Naive thymus-derived CD4-positive, alpha-beta T cell (primary cell): ENCODE measurements around the gene RASA4B. TPM values are rescaled to one million over a fixed set of nuclear protein-coding genes. Genes with fewer than 3 reads are reported as not detected.
A peak's percentile ranks its signal among the peaks of the same experiment; 100 is the strongest.
"Not testable (repeated sequence)": the region's sequence is repeated elsewhere in the genome, so short reads cannot be mapped to it uniquely, and the experiment has no call there.

Experiments used
- ATAC-seq: fragments of 150-1000 bp; cut with Tn5 transposase; 2 replicates; pipeline ENCODE4 v1.10.0; 2021; ENCODE audit warnings: mild to moderate bottlenecking, moderate library complexity
- CTCF ChIA-PET: fragments of 350-600 bp; sonication (Branson Sonifier 250); formaldehyde crosslinking; loops from one replicate; lab custom pipeline; 2021; ENCODE audit warnings: antibody characterized with exemption; lab: Charles Lee
- POLR2A ChIA-PET: fragments of 350-600 bp; sonication (Branson Sonifier 250); formaldehyde crosslinking; loops from one replicate; lab custom pipeline; 2021; ENCODE audit warnings: antibody characterized with exemption, inconsistent platforms; lab: Charles Lee
- DNase-seq, 9 donors: peaks; one replicate each; pipeline versions ENCODE4 v3.0.0 to v3.0.0-alpha.2; 2020 to 2022; ENCODE audit warnings: mixed read lengths in 1 of 9
- H3K27ac ChIP-seq: one replicate; pipeline ENCODE4 v1.7.0; 2013; ENCODE audit warnings: mild to moderate bottlenecking, low read depth, low read length, moderate library complexity
- H3K27me3 ChIP-seq, 2 donors: one replicate each; pipeline ENCODE4 v1.7.0; 2013; ENCODE audit warnings: low read length in 2 of 2, mild to moderate bottlenecking in 2 of 2, moderate library complexity in 2 of 2; ENCODE audit not compliant: control insufficient read depth in 2 of 2, insufficient read depth in 2 of 2
- H3K36me3 ChIP-seq, 3 experiments: 1 replicate in 2 of 3; 2 replicates in 1 of 3; pipeline ENCODE4 v1.7.0; 2013; ENCODE audit warnings: low read length in 3 of 3, mild to moderate bottlenecking in 3 of 3, moderate library complexity in 1 of 3; ENCODE audit not compliant: insufficient read depth in 3 of 3, control insufficient read depth in 2 of 3
- H3K4me1 ChIP-seq, 2 donors: one replicate each; pipeline ENCODE4 v1.7.0; 2013; ENCODE audit warnings: low read length in 2 of 2, mild to moderate bottlenecking in 2 of 2, moderate library complexity in 1 of 2; ENCODE audit not compliant: control insufficient read depth in 2 of 2, insufficient read depth in 2 of 2
- H3K4me3 ChIP-seq: 2 replicates; pipeline ENCODE4 v1.7.0; 2013; ENCODE audit warnings: mild to moderate bottlenecking, low read length
- H3K9me3 ChIP-seq, 3 experiments: 1 replicate in 2 of 3; 2 replicates in 1 of 3; pipeline ENCODE4 v1.7.0; 2013; ENCODE audit warnings: low read length in 3 of 3; ENCODE audit not compliant: control insufficient read depth in 2 of 3
- H3K27ac Mint-ChIP-seq, 9 donors: one replicate each; pipeline ENCODE4 v1.8.0; 2020 to 2022; ENCODE audit warnings: mixed read lengths in 9 of 9, mild to moderate bottlenecking in 8 of 9, moderate library complexity in 5 of 9, inconsistent platforms in 2 of 9
- H3K27me3 Mint-ChIP-seq, 5 donors: one replicate each; pipeline ENCODE4 v1.8.0; 2021 to 2022; ENCODE audit warnings: mixed read lengths in 5 of 5, mild to moderate bottlenecking in 1 of 5
- H3K36me3 Mint-ChIP-seq, 5 donors: one replicate each; pipeline ENCODE4 v1.8.0; 2020 to 2022; ENCODE audit warnings: mixed read lengths in 5 of 5, mild to moderate bottlenecking in 3 of 5, inconsistent platforms in 1 of 5
- H3K4me1 Mint-ChIP-seq, 7 donors: one replicate each; pipeline ENCODE4 v1.8.0; 2020 to 2022; ENCODE audit warnings: mixed read lengths in 7 of 7, mild to moderate bottlenecking in 3 of 7, inconsistent platforms in 1 of 7
- H3K4me3 Mint-ChIP-seq, 10 donors: one replicate each; pipeline ENCODE4 v1.8.0; 2020 to 2022; ENCODE audit warnings: mild to moderate bottlenecking in 10 of 10, mixed read lengths in 10 of 10, moderate library complexity in 6 of 10, inconsistent platforms in 2 of 10
- H3K9me3 Mint-ChIP-seq, 11 donors: one replicate each; pipeline ENCODE4 v1.8.0; 2020 to 2022; ENCODE audit warnings: mixed read lengths in 11 of 11, mild to moderate bottlenecking in 4 of 11, inconsistent platforms in 1 of 11, moderate library complexity in 1 of 11
- intact Hi-C, 2 donors: fragments of 100-400 bp; cut with micrococcal nuclease; formaldehyde crosslinking; loops; one replicate each; pipeline ENCODE4 v1.15.1; 2023
- polyA plus RNA-seq, 2 donors: library from polyadenylated mRNA; unstranded; fragments of 300-500 nt; fragmentation: Illumina TruSeq; gene quantifications; one replicate each; pipeline ENCODE4 v1.2.3, GENCODE V29; 2021
- total RNA-seq, 6 experiments: library from RNA in 5 of 6; stranded (reverse) in 5 of 6; gene quantifications; 1 replicate in 5 of 6; 2 replicates in 1 of 6; pipeline ENCODE4 v1.2.3 and lab custom pipeline; 2021 to 2026

RASA4B gene
- total and polyA plus RNA-seq, 7 experiments from 2014 or later, result 11.3 to 36.3 (median 22.2) TPM

DNA sequence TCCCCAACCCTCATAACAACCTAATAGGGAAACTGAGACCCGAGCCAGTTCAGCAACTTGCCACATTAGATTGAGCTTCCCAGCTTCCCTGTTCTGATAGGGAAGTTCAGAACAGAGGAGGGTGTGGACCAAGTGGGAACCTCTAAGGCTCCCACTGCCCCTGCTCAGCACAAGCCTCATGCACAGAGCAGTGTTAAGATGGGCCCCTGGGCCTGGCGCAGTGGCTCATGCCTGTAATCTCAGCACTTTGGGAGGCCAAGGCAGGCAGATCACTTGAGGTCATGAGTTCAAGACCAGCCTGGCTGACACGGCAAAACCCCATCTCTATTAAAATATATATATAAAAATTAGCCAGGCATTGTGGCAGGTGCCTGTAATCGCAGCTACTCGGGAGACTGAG lies 20.3 kb downstream of the RASA4B start:
- H3K36me3 ChIP-seq, H3K36me3 Mint-ChIP-seq, H3K9me3 ChIP-seq, ATAC-seq, H3K27me3 Mint-ChIP-seq, CTCF ChIA-PET, H3K4me3 Mint-ChIP-seq, H3K4me1 ChIP-seq, intact Hi-C loops, H3K27me3 ChIP-seq, H3K27ac ChIP-seq, H3K4me3 ChIP-seq, H3K4me1 Mint-ChIP-seq, H3K27ac Mint-ChIP-seq, H3K9me3 Mint-ChIP-seq, POLR2A ChIA-PET: not testable (repeated sequence)
- peak in 1 of 9 donors; percentile 20 for DNase-seq

DNA sequence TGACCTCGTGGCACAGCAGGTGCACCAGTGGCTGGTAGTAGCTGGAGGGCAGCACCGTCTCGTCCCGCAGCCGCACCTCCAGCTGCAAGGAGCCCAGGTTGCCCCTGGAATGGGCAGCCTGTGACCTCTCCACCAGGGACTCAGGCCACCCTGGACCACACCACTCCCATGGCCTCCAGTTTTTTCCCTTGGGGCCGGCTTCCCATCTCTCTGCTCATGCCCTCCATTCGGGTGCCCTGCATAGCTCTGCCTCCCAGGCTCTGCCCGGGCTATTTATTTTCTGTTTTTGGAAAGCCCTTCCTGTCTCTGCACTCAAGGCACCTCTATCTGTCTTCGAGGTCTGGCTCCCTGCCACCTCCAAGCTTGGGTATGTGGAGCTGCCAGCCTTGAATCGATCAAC lies 20.7 kb downstream of the RASA4B start:
- H3K27ac Mint-ChIP-seq, H3K36me3 ChIP-seq, H3K4me3 ChIP-seq, H3K27me3 Mint-ChIP-seq, H3K36me3 Mint-ChIP-seq, H3K4me3 Mint-ChIP-seq, H3K4me1 ChIP-seq, POLR2A ChIA-PET, CTCF ChIA-PET, ATAC-seq, DNase-seq, H3K27ac ChIP-seq, H3K27me3 ChIP-seq, H3K9me3 ChIP-seq, H3K4me1 Mint-ChIP-seq, intact Hi-C loops, H3K9me3 Mint-ChIP-seq: not testable (repeated sequence)

DNA sequence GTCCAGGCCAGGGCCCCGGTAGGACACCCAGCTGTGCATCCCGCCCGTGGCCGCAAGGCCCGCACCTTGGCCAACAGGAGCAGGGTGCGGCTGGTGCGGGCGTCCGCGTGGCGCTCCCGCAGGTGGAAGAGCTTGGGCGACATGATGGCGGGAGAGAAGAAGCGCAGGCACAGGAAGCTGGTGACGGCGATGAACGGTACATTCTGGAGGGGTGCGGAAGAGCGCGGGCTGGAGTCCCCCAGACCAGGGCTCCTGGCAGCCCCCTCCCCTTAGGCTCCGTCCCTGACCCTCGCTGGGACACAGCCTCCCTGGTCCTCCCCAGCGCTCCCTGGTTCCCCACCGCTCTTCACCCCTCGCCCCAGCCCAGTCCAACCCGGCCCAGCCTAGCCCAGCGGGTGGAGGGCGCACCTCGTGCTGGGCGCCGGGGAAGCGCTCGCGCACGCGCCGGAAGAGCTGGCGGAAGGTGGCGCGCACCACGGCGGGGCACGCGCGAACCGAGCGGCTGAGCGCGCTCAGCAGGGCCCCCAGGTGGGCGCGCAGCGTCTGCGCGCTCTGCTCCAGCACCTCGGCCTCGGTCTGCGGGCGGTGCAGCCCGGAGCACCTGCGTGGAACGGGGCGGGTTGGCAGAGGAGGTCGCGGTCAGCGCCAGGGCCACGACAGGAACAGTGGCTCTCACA lies 23.0 kb downstream of the RASA4B start:
- ATAC-seq, result peak; percentile 84
- H3K4me3 ChIP-seq, H3K9me3 Mint-ChIP-seq, H3K27ac Mint-ChIP-seq, H3K36me3 Mint-ChIP-seq, H3K27me3 Mint-ChIP-seq, H3K4me1 Mint-ChIP-seq, intact Hi-C loops, POLR2A ChIA-PET, H3K27ac ChIP-seq, DNase-seq, H3K27me3 ChIP-seq, H3K4me3 Mint-ChIP-seq, H3K4me1 ChIP-seq, H3K36me3 ChIP-seq, H3K9me3 ChIP-seq, CTCF ChIA-PET: not testable (repeated sequence)

DNA sequence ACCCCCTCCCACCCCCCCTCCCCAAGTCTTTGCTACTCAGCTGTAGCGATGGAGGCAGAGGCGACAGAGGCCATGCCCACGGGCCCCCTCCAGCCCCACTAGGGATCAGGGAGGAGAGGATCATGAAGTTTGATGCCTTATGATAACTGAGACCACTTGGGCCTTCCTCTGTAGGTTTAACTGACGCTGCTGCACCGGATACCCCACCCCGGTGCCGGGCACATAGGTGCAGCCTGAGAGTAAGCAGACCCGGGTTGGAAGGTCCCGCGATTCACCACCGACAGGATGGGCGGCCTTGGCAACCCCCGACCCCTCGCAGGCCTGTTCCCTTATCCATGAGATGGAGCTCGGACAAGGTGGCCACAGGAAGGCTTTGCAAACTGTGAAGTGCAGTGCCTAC lies 23.6 kb downstream of the RASA4B start:
- H3K9me3 Mint-ChIP-seq, H3K4me1 Mint-ChIP-seq, H3K9me3 ChIP-seq, H3K27me3 ChIP-seq, intact Hi-C loops, CTCF ChIA-PET, ATAC-seq, H3K4me1 ChIP-seq, H3K36me3 Mint-ChIP-seq, H3K36me3 ChIP-seq, H3K27me3 Mint-ChIP-seq, H3K4me3 ChIP-seq, POLR2A ChIA-PET, H3K27ac Mint-ChIP-seq: not testable (repeated sequence)
- peak in 7 of 9 donors; percentile 19 to 56 (median 44) for DNase-seq
- H3K4me3 Mint-ChIP-seq, result peak overlapping the region in 2 of 10 donors; percentile 25 to 37
- peak overlapping the region; percentile 41 for H3K27ac ChIP-seq

DNA sequence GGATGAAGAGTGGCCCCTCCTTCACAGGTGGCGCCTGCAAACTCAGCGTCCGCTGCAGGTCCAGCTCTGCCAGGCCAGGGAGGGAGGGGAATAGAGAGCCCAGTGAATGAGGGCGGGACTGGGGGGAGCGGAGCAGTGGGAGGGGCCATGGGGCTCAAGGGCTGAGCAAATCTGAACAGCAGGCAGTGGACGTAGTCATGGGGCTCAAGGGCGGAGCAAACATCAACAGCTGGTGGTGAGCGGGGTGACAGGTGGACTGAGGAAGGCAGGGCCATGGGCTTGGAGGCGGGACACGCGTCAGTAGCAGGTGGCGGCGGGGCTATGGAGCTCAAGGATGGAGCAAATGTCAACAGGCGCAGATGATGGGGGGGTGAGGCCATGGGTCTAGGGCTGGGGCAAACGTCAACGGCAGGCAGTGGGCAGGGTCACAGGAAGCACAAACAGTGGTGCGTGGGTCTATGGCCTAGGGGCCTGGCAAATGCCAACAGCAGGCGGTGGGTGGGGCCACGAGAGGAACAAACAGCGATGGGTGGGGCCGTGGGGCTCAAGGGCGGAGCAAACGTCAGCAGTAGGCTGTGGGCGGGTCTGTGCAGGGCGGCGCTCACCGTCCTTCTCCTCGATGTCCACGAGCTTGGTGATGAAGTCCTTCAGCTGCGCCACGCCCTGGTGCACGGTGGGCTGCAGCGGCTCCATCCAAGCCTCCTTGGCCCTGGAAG lies 24.2 kb downstream of the RASA4B start:
- H3K9me3 ChIP-seq, H3K4me3 ChIP-seq, H3K4me1 ChIP-seq, H3K36me3 ChIP-seq, intact Hi-C loops, H3K9me3 Mint-ChIP-seq, POLR2A ChIA-PET, H3K36me3 Mint-ChIP-seq, H3K4me1 Mint-ChIP-seq, H3K27ac ChIP-seq, H3K27me3 Mint-ChIP-seq, H3K27ac Mint-ChIP-seq, CTCF ChIA-PET, H3K27me3 ChIP-seq: not testable (repeated sequence)
- DNase-seq (peak in 1 of 9 donors; percentile 54), ATAC-seq (peak; percentile 63)
- H3K4me3 Mint-ChIP-seq, result peak overlapping the region in 2 of 10 donors; percentile 29 to 73

DNA sequence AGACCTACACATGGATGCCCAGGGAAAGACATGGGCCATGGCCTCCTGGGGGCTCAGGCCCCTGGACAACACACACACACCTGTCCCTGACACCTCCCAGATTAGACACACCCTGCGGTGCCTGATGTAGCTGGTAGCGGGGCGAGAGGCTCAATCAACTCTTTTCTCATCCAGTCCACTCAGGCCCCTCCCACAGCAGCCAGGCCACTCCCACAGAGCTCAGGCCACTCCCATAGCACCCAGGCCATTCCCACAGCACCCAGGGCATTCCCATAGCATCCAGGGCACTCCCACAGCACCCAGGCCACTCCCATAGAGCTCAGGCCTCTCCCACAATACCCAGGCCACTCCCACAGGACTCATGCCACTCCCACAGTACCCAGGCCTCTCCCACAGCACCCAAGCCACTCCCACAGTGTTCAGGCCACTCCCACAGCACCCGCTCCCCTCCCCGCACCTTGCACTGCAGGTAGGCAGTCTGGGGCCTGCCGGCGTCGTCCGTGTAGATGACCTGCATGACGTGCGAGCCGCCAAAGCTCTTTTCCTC lies 27.0 kb downstream of the RASA4B start:
- H3K9me3 ChIP-seq, H3K4me3 ChIP-seq, POLR2A ChIA-PET, H3K36me3 Mint-ChIP-seq, intact Hi-C loops, H3K27ac Mint-ChIP-seq, H3K27me3 Mint-ChIP-seq, H3K4me3 Mint-ChIP-seq, H3K9me3 Mint-ChIP-seq, H3K27me3 ChIP-seq, H3K36me3 ChIP-seq, H3K4me1 ChIP-seq, H3K4me1 Mint-ChIP-seq, CTCF ChIA-PET, H3K27ac ChIP-seq: not testable (repeated sequence)
- DNase-seq (peak in 8 of 9 donors; percentile 45 to 77 (median 58)), ATAC-seq (peak; percentile 75)

DNA sequence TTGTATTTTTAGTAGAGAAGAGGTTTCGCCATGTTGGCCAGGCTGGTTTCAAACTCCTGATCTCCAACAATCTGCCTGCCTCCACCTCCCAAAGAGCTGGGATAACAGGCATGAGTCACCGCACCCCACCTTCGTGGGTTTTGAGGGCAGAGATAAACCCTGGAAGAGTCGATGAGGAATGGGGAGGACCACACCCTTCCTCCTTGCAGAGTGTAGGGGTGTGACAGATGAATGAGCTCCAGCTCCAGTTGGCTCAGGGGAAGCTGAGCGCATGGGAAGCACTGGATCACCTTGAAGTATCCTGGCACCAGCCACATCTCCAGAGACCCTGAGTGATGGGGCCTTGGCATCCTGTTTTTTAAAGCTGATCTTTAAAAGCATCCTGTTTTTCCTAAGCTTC lies 33.3 kb downstream of the RASA4B start:
- H3K27ac Mint-ChIP-seq, ATAC-seq, H3K36me3 ChIP-seq, H3K27me3 ChIP-seq, H3K4me1 ChIP-seq, H3K4me3 ChIP-seq, H3K4me1 Mint-ChIP-seq, H3K27ac ChIP-seq, H3K9me3 ChIP-seq, H3K9me3 Mint-ChIP-seq, H3K4me3 Mint-ChIP-seq, POLR2A ChIA-PET, intact Hi-C loops, CTCF ChIA-PET, H3K36me3 Mint-ChIP-seq, DNase-seq, H3K27me3 Mint-ChIP-seq: not testable (repeated sequence)
